ENCODE data around the gene AKAP1.

DNA sequence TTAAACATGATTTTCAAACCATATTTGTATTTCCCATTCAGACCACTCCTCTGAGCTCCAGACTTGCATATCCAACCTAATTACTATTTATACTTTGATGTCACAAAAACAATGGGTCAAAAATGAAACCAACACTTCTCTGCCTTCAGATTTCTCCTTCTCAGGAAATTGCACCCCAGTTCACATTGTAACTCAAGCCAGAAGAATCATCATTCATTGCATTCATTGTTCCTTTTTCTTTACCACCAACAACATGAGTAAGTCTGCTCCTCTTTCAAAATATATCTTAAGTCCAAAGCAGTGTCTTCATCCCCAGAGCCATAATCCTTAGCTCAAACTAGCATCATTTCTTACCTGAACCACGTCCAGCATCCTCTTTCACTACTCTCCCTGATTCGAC, 2.6 kb upstream of the AKAP1 start:
- TF ChIP-seq, protein P1, sequence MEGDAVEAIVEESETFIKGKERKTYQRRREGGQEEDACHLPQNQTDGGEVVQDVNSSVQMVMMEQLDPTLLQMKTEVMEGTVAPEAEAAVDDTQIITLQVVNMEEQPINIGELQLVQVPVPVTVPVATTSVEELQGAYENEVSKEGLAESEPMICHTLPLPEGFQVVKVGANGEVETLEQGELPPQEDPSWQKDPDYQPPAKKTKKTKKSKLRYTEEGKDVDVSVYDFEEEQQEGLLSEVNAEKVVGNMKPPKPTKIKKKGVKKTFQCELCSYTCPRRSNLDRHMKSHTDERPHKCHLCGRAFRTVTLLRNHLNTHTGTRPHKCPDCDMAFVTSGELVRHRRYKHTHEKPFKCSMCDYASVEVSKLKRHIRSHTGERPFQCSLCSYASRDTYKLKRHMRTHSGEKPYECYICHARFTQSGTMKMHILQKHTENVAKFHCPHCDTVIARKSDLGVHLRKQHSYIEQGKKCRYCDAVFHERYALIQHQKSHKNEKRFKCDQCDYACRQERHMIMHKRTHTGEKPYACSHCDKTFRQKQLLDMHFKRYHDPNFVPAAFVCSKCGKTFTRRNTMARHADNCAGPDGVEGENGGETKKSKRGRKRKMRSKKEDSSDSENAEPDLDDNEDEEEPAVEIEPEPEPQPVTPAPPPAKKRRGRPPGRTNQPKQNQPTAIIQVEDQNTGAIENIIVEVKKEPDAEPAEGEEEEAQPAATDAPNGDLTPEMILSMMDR (IDR thresholded peaks at IDR 0.05), result no peak
- TF ChIP-seq POLR2A (IDR thresholded peaks at IDR 0.05), result no peak
